Measurements from ENCODE around the gene ACTL10. TPM values are rescaled to one million over a fixed set of nuclear protein-coding genes. Genes with fewer than 3 reads are reported as not detected.

Gene ACTL10
- 3.0 and 3.3 TPM in 2 replicates for total RNA-seq

DNA sequence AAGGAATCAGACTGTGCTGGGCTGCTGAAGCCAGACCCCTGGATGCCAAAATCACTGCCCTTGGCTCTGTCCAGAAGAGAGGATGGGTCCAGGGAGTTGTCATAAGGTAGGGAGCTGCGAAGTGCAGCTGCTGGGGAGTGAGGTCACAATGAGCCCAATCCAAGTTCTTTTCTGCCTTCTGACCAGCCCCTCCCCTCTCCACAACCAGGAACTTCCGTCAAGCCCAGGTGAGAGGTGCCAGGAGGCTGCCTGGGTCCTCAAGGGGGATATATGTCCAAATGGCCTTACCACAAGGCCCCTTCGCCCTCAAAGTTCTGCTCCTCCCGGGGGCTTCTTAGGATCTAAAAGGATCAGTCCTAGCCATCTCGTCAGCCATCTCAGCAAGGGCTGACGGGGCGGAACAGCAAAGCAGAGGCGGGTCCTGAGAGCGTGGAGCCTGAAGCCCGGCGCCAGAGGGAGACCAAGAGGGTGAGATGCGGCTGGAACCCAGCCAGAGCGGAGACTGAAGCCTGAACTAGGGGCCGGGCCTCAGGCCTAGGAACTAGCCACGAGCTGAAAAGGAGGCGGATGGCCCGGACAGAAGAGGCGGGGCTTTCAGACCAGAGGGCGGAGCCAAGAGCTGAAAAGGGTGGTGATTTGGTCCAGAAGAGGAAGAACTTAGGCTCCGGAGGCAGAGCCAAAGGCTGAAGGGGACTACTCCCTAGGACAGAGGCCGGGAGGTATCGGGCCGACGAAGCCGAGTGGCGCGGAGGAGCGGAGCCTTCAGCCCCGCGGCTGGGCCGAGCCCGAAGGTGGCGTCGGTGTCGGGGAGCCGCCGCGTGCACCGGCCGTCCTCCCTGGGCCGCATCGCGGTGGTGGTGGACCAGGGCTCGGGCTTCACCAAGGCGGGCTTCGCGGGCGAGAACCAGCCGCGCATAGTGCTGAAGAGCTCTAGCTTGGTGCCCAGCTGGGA lies at the start of gene ACTL10:
Gene ACTL10, plus strand, starts transcription at position 651 of the 952 bp plus-strand sequence. CDS start 555 bp downstream, outside the sequence.

DNA sequence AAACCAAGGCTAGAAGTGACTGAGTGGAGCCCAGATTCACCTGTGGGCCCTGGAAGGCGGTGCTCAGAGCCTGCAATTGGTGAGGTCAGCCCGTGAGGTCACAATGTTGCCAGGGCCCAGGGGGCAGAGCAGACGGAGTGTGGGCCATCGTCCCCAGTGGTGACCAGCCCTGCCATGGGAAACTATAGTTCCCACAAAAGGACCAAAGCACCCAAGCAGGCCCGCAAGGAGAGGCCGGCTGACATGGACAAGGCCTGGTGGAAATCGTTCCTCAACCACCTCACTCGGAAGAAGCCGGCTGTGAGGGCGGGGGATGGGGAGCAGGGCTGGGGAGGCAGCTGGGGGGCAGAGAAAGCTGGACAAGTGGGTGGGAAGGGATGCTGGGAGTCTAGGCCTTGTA lies 4.6 kb upstream of the ACTL10 start, which contains the start of gene C20orf144:
Gene C20orf144, plus strand, starts transcription at position 156 of the 400 bp plus-strand sequence. Its CDS starts 19 bp downstream, at position 175.

DNA sequence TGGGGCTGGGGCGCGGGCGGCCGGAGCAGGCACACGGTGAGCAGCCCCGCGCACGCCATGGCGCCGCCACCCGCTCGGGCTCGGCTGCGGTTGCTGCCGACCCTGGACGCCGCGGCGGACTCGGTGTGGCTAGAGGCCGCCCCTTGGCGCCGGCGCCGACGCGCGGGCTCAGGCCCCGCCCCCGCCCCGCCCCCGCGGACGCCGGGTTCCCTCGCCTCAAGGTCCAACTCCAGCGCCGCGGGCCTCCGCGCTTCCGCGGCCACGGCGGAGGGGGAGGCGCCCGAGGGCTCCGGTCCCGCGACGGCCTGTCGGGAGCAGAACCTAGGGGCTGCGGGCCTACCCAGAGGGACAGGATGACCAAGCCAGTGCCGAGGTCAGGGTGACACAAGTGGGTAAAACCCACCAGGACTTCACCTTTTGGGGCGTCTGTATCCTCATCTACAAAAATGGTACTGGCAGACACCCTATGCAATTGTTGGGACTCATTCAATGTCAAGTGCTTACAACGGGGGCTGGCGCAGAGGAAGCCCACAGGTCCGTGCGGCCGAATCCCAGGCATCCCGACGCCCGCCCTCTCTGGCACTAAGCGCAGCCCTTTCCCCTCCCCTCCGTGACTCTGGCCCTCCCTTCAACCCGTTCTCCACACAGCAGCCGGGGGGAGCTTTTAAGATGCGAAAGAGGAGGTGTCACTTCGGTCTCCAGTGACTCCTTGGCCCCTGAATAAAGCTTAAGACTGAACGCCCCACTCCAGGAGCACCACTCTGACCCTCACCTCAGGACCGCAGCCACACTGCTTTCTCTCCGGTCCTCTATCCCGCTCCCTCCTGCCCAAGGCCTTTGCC lies 7.8 kb downstream of the ACTL10 start, which contains the start of gene NECAB3:
Gene NECAB3, minus strand, starts transcription at position 135 of the 842 bp plus-strand sequence. Its CDS starts 76 bp downstream, at position 59.

GRCh38 chr20:33686100-33686983 lies 19.6 kb downstream of the ACTL10 start, which contains the start of gene E2F1:
Gene E2F1 (minus strand): TSS chr20:33686385. CDS start chr20:33686264, 121 bp downstream.

Other genes with a start within 250 kb of the ACTL10 start
- 42.0 and 47.0 TPM in 2 replicates for gene SNTA1, start 223.2 kb upstream of the ACTL10 start, total RNA-seq
- gene CBFA2T2, start 176.8 kb upstream of the ACTL10 start, total RNA-seq, result 7.1 and 8.9 TPM in 2 replicates
- gene C20orf144, start 4.6 kb upstream of the ACTL10 start, total RNA-seq, result under 0.01 and 0.44 TPM in 2 replicates
- 29.5 and 42.2 TPM in 2 replicates for gene NECAB3, start 7.5 kb downstream of the ACTL10 start, total RNA-seq
- gene E2F1, start 19.4 kb downstream of the ACTL10 start, total RNA-seq, result 1.8 and 4.5 TPM in 2 replicates
- 7.6 and 9.1 TPM in 2 replicates for gene PXMP4, start 53.4 kb downstream of the ACTL10 start, total RNA-seq
- 1.2 and 2.2 TPM in 2 replicates for gene ZNF341, start 65.1 kb downstream of the ACTL10 start, total RNA-seq
- 37.5 and 38.8 TPM in 2 replicates for gene CHMP4B, start 144.4 kb downstream of the ACTL10 start, total RNA-seq

All from smooth muscle cell of trachea (primary cell).